NCI-H1930 (cell line): Measurements from ENCODE around the gene TRPV5.
A peak's percentile ranks its signal among the peaks of the same experiment; 100 is the strongest.

Experiments
- DNase-seq, 2 experiments: peaks; one replicate each; lab custom pipeline; 2025; lab: John Stamatoyannopoulos, UW

TRPV5 gene

GRCh38 chr7:142870566-142871259 is 62.8 kb downstream of the TRPV5 start:
- DNase-seq: no peak

DNA sequence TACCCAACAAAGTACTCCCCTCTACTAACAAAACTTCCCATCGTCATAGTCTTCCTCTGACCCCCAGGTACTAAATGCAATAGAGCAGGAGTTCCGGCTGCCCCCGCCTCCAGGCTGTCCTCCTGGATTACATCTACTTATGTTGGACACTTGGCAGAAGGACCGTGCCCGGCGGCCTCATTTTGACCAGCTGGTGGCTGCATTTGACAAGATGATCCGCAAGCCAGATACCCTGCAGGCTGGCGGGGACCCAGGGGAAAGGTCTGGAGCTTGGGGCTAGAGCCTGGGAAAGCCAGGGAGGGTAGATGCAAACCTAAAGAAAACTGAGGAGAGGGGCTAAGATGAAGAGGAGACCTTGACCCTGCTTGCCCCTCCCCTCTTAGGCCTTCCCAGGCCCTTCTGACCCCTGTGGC is 63.4 kb downstream of the TRPV5 start:
- no peak for DNase-seq

GRCh38 chr7:142869434-142869833 is 64.1 kb downstream of the TRPV5 start:
- no peak for DNase-seq

DNA sequence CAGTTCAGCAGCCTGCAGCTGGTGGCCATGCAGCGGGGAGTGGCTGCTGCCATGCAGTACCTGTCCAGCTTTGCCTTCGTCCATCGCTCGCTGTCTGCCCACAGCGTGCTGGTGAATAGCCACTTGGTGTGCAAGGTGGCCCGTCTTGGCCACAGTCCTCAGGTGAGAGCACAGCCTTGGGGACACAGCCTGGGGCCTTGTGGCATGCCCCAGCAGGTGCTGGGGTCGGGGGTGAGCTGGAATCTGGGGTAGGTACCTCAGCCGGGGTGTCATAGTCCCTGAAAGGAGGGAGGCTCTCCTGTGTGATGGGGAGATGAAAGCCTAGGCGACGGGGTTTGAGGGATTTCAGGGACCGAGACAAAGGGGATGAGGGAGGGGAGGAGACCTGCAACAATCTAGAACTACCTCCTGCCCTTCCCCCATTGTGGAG is 64.5 kb downstream of the TRPV5 start:
- no peak for DNase-seq

DNA sequence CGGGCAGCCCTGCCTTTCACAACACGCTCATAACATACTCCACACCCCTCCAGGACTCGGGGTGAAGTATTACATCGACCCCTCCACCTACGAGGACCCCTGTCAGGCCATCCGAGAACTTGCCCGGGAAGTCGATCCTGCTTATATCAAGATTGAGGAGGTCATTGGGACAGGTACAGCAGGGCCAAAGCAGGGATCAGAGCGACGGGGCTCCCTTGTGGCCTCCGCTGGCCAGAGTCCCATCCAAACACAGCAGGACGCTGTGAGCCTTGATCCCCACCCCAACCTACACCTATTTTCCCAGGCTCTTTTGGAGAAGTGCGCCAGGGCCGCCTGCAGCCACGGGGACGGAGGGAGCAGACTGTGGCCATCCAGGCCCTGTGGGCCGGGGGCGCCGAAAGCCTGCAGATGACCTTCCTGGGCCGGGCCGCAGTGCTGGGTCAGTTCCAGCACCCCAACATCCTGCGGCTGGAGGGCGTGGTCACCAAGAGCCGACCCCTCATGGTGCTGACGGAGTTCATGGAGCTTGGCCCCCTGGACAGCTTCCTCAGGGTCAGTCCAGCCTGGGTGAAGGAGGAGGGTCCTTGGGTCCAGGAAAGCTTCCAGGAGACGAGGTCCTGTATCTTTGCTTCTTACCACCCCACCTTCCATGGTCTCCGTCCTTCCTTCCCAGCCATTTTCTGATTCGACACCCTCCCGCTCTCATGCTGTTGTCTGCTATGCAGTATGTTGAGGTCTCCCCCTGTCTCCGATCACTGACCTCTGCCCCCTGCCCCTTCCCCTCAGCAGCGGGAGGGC is 65.2 kb downstream of the TRPV5 start:
- DNase-seq: no peak

GRCh38 chr7:142867398-142868187 is 66.0 kb downstream of the TRPV5 start:
- no peak for DNase-seq

- no peak for DNase-seq
Observed at GRCh38 chr7:142867097-142867378, 66.5 kb downstream of the TRPV5 start.

DNA sequence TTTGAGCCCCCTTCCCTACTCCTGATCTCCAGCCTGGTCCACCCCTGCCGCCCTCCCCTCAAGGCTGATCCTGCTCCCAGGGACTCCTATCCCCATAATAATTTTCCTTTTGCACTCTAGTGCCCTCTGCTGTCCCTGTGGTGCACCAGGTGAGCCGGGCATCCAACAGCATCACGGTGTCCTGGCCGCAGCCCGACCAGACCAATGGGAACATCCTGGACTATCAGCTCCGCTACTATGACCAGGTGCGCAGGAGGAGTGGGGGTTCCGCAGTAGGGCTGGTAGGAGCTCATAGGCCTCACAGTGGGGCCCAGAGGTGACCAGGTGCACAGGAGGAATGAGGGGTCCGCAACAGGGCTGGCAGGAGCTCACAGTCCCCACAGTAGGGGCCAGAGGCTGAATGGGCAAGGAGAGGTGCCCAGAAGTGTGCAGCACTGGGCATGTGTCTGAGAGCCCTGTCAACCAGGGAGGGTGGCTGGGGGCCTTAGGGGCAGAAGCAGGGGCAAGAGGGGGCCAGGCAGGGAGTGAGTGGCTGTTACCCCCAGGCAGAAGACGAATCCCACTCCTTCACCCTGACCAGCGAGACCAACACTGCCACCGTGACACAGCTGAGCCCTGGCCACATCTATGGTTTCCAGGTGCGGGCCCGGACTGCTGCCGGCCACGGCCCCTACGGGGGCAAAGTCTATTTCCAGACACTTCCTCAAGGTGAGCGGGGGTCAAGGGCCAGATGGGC is 67.0 kb downstream of the TRPV5 start:
- peak; percentile 46 to 50 for DNase-seq

DNA sequence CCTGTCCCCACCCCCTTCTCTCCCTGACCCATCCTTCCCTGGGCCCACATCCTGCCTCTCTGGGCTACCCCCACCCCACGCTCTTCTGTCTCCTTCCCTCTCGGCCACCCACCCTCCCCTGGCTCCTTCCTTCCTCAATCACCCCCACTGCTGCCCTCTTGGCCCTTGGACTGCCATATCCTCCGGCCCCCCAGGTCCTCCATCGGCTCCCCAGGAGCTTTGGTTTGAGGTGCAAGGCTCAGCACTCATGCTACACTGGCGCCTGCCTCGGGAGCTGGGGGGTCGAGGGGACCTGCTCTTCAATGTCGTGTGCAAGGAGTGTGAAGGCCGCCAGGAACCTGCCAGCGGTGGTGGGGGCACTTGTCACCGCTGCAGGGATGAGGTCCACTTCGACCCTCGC is 67.8 kb downstream of the TRPV5 start:
- no peak for DNase-seq

GRCh38 chr7:142864980-142865747 is 68.4 kb downstream of the TRPV5 start:
- DNase-seq: no peak

GRCh38 chr7:142863891-142864685 is 69.5 kb downstream of the TRPV5 start:
- DNase-seq: no peak

GRCh38 chr7:142862786-142863400 is 70.7 kb downstream of the TRPV5 start:
- no peak for DNase-seq

- DNase-seq: no peak
Observed at GRCh38 chr7:142862351-142862750, 71.2 kb downstream of the TRPV5 start.

- no peak for DNase-seq
Observed at GRCh38 chr7:142860968-142861367, 72.6 kb downstream of the TRPV5 start.

- DNase-seq: no peak
Observed at GRCh38 chr7:142859829-142860228, 73.7 kb downstream of the TRPV5 start.

DNA sequence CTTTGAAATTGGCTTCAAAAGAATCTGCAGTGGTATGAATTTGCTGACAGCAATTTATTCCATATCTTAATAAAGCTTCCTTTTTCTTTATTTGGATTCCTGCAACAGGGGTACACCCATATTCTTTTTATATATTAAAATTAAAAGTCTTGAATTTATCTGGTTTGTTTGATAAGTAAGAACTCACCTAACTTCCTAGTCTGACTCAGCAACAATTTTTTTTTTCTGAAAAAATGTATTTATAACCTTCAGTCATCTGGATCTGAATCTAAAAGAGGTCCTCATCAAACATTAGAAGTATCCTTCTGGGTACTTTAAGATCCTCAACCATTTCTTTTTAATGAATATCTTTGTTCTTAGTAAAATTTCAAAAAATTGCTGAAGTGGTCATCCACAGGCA is 74.1 kb downstream of the TRPV5 start:
- DNase-seq: no peak
